Ovary (tissue), 3 donors: ENCODE measurements around the gene RAB12.

ENCODE experiments used
- CTCF ChIP-seq, 3 donors: fragments of 450-650 bp in 2 of 3; fragments of 200-600 bp in 1 of 3; IDR thresholded peaks; one replicate each; pipeline versions ENCODE4 v1.5.1 to v1.8.0; 2016 to 2022; ENCODE audit warnings: antibody characterized with exemption in 3 of 3, mild to moderate bottlenecking in 1 of 3
- EP300 ChIP-seq: sonication (generic); formaldehyde crosslinking; IDR thresholded peaks from one replicate; pipeline ENCODE4 v1.6.1; 2017; ENCODE audit warnings: antibody characterized with exemption
- POLR2A ChIP-seq: fragments of 450-650 bp; IDR thresholded peaks from one replicate; pipeline ENCODE4 v1.6.1; 2017; ENCODE audit warnings: antibody characterized with exemption, mild to moderate bottlenecking, moderate library complexity
- donor health status: DM: no; HTN: no; CAD: no.

GRCh38 chr18:8584798-8585197 is 24.4 kb upstream of the RAB12 start:
- TF ChIP-seq POLR2A (no peak), CTCF (IDR thresholded peaks at IDR 0.05) (no peak), EP300 (no peak)
